DMS79 treated with DMSO at 0.1 percent for 48 hours (cell line): ENCODE results near the gene PITPNM2.
A peak's percentile ranks its signal among the peaks of the same experiment; 100 is the strongest.

ENCODE experiments used
- DNase-seq: peaks from one replicate; lab custom pipeline; 2025; lab: John Stamatoyannopoulos, UW

The PITPNM2 gene

DNA sequence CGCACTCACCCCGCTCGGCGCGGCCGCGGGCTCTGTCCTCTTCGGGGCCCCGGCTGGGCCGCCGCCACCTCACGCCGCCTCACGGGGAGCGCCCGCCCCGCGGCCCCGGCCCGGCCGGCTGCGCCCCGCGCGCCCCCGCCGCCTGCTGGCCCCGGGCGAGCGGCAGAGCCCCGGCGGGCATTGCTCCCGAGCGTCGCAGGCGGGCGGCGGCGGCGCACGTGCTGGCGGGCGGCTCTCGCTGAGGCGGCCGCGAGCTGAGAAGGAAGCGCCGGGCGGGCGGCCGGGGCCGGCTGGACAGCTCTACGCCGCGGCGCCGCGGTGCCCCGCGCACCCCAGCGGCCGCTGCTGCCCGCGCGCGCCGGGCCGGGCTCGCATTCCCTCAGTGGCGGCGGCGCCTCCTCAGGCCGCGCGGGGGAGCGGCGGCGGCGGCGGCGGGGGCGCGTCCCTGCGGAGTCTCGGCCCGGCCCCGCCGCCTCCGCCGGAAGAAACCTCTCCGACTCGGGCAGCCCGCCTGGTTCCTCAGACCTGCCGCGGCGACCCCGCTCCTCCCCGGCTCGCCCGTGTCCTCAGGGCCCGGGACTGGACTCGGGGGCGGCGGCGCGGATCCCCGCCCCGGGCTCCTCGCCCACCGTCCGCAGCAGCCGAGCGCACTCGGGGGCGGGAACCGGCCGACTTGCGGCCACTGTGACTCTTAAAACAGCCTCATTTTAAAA is at the start of gene PITPNM2:
PITPNM2 (minus strand) TSS at position 347 of the 713 bp plus-strand sequence. CDS start 116,500 bp downstream, outside the sequence.
- DNase-seq, result no peak

DNA sequence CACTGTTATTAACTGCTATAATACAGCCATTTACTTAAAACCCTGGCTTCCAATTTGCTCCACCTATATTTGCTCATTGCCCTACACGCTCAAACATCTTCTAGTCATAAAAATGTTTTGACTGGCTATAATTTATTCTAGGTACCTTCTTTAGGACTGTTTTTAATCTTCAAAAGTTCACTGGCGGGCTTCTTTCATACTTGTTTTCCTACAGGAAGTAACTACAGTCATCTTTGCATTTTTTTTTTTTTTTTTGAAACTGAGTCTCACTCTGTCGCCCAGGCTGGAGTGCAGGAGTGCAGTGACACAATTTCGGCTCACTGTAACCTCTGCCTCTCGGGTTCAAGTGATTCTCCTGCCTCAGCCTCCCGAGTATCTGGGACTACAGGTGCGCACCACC is 49.5 kb upstream of the PITPNM2 start:
- no peak for DNase-seq

DNA sequence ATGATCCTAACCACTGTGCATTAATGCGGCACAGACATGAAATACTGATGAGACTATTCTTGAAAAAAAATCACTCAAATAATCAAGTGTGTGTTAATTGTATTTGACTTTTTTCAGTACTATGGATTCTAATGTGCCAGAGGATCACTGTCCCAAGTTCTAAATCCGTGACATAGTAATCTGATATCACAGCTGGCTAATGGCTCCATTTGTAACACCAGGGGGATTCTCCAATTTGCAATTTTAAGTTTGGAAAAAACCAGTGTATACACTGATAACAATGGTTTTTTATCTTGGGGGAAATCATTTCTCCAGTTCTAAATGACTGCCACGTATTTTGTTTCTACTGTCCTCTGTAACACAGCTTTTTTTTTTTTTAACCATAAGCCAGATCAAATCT is 49.0 kb upstream of the PITPNM2 start:
- no peak for DNase-seq

DNA sequence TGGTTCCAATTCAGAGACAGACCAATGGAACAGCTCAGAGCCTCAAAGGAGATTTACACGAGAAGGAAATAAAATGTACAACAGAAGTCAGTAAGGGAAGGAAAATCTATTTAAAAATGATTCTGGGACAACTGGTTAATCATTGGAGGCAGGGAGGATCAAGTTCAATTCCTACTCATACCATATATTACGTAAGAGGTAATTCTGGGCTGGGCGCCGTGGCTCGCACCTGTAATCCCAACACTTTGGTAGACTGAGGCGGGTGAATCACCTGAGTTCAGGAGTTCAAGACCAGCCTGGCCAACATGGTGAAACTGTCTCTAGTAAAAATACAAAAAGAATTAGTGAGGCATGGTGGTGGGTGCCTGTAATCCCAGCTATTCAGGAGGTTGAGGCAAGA is 36.7 kb upstream of the PITPNM2 start:
- no peak for DNase-seq

DNA sequence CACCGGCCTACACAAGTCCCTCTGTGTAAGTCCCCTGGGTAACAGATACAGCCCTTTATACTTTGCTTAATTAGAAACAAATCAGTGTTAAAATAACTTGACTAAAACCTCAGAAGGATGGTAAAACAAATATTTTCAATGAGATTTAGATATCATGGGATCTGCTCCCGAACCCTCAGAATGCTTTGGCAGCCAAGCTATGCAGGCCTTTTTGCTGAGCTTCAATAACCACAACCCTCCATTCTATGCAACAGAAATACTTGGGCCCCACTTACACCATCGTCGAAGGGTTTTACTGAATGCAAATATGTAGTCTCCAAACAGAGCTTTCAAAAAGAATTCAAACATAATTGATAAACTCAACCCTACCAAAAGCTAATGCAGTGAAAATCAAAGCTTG is 29.3 kb upstream of the PITPNM2 start:
- DNase-seq, result no peak

DNA sequence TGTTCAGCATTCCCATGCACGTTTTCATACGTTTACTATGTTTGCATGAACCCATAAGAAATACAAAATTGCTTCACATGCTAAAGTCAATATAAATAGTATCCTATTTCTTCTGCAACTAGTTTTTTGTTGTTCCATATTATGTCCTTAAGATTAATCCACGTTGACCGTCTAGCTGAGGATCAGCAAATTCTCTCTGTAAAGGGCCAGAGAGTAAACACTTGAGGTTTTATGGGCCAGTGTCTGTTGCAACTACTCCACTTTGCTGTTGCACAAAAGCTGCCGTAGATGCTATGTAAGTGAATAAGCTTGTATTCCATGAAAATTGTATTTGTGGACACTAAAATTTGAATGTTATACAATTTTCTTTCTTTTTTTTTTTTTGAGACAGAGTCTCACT is 21.1 kb upstream of the PITPNM2 start:
- peak; percentile 52 for DNase-seq

DNA sequence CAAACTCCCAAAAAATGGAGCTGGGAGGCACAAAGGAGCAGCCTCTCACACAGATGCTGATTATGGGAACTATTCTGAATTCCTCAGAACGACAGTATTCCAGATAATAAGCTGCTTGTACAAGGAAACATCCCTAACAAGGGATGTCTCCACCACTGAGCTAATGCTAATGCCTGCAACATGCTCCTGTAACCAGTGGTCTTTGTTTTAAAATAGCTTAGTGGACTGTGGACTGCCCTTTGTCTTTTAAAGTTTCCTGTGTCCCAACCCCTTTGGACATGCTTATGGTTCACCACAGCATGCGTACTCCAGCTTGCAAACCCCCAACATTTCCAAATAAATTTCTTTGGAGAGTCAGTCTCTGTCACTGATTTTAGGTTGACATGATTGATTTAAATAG is 16.4 kb upstream of the PITPNM2 start:
- DNase-seq, result no peak

DNA sequence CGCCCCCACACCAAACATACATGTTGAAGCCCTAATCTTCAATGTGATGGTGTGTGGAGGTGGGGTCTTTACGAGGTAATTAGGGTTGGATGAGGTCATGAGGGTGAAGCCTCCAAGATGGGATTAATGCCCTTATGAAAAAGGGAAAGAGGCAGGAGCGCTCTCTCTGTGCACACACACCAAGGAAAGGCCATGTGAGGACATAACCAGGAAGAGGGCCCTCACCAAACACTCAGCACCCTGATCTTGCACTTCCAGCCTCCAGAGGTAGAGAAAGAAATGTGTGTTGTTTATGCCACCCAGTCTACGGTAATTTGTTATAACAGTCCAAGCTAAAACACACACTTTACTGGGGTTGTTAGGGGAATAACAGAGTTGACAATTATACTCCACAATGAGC is 14.6 kb upstream of the PITPNM2 start:
- no peak for DNase-seq

DNA sequence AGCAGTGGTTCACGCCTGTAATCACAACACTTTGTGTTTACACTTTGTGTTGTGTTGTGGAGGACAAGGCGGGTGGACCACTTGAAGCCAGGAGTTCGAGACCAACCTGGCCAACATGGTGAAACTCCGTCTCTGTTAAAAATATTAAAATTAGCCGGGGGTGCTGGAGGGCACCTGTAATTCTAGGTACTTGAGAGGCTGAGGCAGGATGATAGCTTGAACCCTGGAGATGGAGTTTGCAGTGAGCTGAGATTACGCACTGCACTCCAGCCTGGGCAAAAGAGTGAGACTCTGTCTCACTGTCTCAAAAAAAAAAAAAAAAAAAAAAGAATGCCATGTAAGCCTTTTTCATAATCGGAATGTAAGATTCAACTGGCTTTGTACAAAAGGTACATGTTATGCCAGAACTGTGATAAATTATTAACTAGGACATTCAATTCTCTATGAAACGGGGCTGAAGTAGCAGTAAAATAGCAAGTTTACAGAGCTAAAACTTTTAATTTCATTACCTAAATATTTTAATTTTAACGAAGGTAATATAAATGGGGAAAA is 13.9 kb upstream of the PITPNM2 start:
- DNase-seq, result no peak

DNA sequence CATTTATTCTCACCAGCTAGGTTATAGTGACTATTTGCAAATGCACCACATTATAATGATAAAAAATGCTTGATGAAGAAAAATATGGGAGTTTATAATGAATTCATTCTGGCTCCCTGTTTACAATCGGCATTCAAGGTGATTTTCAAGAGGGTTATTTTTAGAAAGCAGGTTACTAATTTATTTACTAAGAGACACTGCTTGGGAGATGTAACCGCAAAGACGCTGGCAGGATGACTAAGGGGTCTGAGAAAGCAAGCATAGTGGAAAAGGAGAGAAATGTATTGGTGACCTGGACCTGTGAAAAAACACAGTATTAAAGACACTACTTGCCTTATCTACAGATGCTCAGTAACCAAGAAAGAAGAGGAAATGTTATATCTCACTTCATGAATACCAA is 13.3 kb upstream of the PITPNM2 start:
- peak; percentile 19 for DNase-seq

DNA sequence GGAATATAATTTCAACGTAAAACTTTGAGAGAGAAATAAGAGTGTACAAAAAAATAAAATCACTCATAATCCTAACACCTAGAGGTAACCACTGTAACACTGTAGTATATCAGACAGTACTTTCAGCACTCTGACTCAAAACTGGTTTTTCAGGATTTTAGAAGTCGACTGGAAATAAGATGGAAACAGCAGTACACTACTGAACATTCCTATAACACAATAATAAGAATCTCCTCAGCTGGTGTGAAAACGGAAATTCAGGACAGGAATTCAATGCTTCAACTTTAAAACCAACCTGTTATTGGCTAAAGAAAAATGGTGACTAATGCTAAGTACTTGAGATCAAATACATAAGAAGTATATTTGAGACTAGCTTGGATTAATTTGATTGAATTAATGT is 12.3 kb upstream of the PITPNM2 start:
- DNase-seq, result peak; percentile 72

DNA sequence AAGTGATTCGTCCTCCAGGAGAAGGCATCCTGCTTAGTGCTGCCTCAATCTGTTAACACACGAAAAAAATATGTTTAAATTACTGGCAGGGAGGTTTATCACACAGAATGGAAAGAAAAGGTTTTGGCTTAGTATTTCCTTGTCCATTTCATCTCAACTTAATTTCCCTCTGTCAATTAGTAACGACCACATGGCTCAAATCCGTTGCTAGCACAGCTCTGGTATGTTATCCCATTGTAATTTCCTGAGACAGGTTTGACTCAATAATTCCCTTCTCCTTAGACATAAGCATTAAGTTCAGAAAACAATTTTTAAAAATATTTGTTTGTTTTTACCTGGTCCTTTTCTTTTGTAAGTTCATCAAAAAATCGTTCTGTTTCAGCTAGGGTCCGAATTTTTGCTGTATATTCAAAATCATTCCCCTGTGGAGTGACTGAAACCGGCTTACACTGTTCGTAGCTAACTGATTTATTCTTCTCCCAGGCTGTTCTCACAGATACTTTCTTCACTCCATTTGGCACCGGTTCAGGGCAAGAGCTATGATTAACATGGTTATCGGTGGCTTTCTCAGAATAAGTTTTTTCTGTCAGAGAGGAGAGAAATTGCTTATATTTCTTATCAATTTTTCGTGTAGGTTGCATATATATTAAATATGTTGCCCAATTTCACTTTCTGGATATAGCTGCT is 10.1 kb upstream of the PITPNM2 start:
- DNase-seq, result no peak

DNA sequence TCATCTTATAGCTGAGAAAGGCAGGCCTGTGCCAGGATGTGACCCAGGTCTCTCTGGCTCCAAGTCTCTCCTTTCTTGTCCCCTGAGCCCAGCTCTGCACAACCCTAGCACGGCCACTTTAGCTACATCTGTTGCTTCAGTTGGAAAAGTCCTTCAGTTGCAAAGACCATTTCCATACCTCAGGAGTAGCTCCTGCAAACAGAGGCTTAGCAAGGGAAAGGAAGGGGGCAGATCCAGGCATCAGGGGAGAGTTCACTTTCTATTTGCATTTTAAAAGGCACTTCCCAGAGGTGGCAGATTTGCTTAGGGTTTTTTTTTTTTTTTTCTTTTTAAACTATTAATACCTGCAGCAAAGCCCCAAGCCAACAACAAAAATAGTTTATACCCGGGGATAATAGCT is 3.0 kb upstream of the PITPNM2 start:
- DNase-seq, result no peak

DNA sequence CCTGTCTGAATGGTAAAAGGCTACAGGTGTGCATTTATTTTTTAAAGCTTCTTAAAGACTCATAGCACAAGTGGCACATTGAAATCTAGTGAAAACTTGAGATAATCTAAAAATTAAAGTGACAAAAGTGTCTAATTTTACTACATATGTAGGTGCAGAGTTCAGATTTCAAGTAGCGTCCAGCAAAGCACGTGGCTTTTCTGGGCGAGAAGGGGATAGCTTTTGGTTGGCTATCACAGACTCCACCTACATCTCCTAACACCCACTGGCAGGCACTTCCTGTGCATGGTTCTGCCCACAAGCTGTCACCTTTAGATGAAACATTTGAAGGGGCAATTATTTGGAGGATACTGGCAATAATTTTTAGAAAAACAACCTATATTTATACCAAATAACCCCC is 1.9 kb upstream of the PITPNM2 start:
- DNase-seq, result no peak

DNA sequence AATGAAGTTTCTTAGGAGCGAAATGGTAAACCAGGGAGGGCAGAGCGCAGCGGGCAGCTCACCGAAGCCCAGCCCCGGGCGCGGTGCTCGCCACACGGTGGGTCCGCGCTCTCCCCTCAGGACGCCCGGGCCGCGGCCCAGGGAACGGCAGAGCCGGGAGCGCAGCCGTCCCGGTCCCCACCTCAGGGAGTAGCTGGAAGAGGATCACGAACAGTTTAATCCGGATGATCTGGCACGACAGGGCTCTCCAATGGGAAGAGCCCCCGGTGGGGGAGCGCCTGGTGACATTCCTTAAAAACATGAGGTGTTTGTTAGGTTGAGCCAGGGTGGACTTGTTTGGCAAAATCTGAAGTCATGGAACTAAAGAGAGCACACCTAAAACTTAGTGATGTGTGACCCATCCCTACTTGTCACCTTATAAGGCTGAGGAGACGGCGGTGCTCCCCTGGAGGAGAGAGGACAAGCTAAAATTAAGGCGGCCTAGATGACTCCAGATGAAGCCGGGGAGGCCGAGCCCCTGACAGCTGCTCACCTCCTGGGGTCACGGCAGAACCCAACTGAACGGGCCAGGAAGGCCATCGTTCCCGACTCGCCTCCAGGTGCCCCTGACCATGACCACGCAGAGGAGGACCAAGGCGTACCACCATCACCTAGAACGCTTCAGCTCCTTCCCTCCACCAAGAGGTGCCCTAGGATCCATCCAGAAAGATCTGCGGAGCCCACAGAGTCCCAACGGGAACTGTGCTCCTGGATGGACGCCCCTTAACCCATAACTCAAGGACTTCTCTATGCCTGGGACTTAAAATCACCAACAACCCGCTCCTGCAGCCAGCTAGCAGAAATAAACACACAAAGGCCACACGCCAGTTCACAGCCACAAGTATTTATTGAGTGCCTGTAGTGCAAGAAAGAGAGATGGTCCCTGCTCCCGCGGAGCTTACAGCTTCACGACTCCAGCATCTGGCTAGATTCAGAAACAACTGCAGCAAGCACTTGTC is 866 bp upstream of the PITPNM2 start:
- peak; percentile 69 for DNase-seq

DNA sequence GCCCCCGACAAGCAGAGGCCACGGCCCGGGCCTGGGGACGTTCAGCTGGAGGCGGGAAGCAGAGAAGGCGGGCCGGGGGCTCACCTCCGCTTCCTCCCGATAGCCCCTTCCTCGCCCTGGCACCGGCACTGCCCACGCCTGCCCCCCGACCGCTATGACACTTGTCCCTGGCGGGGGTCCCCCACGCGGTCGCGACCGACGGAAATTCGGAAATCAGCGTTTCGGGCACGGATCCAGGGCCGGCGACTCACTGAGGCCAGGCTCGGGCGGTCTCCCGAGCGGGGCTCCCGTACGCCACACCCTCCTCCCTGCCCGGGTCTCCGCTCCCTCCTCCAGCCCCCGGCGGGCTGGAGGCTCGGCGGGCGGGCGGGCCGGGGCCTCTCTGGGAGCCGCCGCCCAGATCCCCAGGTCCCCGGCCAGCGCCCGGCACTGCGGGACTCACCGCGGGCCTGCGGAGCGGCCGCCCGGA is 581 bp downstream of the PITPNM2 start:
- DNase-seq, result no peak

DNA sequence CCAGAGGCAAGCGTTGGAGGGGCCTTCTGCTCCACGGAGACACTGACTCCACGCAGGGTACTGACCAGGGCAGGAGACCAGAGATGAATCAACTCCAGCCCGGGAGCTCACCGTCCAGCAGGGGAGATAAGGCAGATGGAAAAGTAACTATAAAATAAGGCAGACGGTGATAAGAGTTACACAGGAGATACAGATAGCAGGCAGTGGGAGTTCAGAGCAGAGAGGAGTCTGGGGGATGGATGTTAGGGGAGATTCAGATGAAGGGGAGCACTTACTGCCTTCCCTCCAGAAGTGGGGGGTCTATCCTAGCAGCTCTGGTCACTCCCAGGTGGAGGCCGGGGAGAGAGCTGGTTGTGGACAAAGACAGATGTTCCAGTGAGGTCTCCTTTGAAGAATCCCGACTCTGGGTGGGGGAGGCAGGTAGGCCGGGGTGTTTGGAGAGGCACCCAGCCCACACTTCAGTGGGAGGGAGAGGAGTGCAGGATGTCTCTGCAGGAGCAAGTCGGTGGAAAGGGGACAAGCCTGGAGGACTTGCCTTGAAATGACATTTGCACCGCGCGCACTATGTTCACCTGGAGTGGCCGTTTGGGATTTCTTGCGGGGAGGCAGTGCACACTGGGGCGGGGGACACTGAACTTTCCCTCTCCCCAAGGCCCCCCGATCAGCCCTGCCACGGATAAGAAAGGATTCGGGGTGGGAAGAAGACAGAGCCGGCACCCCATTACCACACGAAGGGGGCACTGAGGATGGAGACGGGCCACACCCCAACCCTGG is 1.2 kb downstream of the PITPNM2 start:
- DNase-seq, result no peak

DNA sequence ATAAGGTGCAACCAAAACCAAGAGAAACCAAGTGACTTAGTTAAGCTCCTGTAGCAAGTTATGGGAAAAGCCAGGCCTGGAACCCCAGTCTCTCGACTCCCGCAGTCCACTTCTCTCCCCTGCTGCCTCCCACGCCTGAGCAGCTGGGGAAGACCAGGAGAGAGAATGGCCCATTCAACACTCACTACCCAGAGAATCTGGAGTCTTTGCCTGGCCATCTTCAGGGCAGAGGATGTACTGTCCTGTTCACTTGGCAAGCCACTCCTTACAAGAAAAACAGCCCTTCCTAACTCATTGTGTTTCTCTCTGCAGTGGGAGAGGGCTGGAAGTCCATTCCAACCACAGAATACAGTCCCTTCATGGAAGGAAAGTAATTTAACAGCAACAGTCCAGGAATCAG is 1.8 kb downstream of the PITPNM2 start:
- no peak for DNase-seq

DNA sequence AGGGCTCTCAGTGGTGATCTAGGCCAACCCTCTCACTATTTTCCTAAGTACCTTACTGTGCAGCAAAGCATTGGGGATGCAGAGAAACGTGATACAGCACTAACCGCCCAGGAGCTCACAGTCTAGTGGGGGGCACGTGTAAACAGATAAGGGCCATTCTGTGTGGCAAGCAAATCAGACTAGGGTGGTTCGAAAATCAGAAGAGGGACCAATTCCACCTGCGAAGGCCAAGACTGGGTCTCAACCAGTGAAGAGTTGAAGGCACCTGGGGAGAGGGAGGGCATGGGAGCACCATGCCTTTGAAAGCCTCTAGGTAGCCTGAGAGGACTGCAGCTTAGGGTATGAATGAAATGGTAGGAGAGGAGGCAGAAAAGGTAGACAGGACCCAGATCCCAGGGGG is 2.2 kb downstream of the PITPNM2 start:
- peak; percentile 36 for DNase-seq

DNA sequence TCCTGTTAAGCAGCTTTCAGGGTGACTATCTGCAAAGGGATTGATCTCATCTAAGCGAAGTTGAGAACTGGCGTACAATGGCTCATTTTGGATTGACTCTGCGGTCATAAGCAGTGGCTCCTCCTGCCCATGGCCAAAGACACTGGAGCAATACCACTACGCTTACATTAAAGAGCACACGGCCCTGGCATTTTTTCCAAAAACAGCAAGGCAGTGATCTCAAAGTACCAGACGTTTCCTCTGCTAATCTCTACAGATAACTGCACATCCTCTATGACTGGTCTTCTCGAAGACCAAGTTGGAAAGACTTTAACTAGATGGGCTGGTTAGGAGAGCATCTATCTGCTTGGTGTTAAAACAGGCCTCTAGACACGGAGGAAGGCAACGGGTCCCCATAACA is 2.7 kb downstream of the PITPNM2 start:
- no peak for DNase-seq

DNA sequence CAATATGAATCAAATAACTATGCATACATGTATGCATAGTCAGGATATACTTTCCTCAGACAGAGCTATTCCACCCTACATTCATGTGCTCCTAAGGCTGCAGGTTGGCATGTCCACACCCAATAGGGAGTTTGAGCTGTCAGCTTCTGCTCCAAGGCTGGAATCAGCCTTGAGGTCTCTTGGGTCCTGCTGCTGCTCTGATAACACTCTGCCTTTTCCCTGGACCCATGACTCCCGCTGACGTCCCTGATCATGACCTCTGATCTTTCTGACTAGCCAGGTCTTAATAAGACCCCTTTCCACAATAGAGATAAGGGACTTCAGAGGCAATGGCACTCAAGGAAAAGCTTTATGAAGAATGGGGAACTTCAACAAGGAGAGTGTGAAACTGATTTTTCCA is 5.7 kb downstream of the PITPNM2 start:
- DNase-seq, result no peak
